Sigmoid colon (tissue), 7 donors: ENCODE measurements around the gene WHAMM. TPM values are rescaled to one million over a fixed set of nuclear protein-coding genes. Genes with fewer than 3 reads are reported as not detected.
"Not testable (repeated sequence)": the region's sequence is repeated elsewhere in the genome, so short reads cannot be mapped to it uniquely, and the experiment has no call there.

Experiments
- DNase-seq: peaks from one replicate; pipeline ENCODE4 v3.0.0-alpha.2; 2019
- H3K27ac ChIP-seq, 4 donors: fragments of 200-600 bp; sonication (generic); one replicate each; pipeline ENCODE4 v1.5.1; 2016 to 2019; ENCODE audit warnings: mild to moderate bottlenecking in 1 of 4
- H3K27me3 ChIP-seq, 3 donors: fragments of 200-600 bp; sonication (generic); one replicate each; pipeline ENCODE4 v1.5.1; 2019; ENCODE audit warnings: mild to moderate bottlenecking in 1 of 3
- H3K36me3 ChIP-seq, 4 donors: fragments of 200-600 bp; sonication (generic); one replicate each; pipeline ENCODE4 v1.5.1; 2016 to 2019
- H3K4me1 ChIP-seq, 4 donors: fragments of 200-600 bp; sonication (generic); one replicate each; pipeline ENCODE4 v1.5.1; 2017 to 2019
- H3K4me3 ChIP-seq, 4 donors: fragments of 200-600 bp; sonication (generic); one replicate each; pipeline ENCODE4 v1.5.1; 2017 to 2019; ENCODE audit warnings: mild to moderate bottlenecking in 2 of 4, moderate library complexity in 1 of 4
- H3K9me3 ChIP-seq, 4 donors: fragments of 200-600 bp in 3 of 4; sonication (generic) in 3 of 4; one replicate each; pipeline versions ENCODE4 v1.5.1 to v1.6.1; 2013 to 2019
- CTCF ChIP-seq, 4 experiments: fragments of 450-650 bp in 3 of 4; fragments of 200-600 bp in 1 of 4; IDR thresholded peaks; one replicate each; pipeline ENCODE4 v1.5.1; 2016 to 2019; ENCODE audit warnings: antibody characterized with exemption in 4 of 4, mild to moderate bottlenecking in 3 of 4, moderate library complexity in 2 of 4
- EP300 ChIP-seq, 4 donors: sonication (generic); formaldehyde crosslinking; IDR thresholded peaks; one replicate each; pipeline ENCODE4 v1.6.1; 2017; ENCODE audit warnings: antibody characterized with exemption in 4 of 4
- POLR2A ChIP-seq, 2 donors: fragments of 450-650 bp; IDR thresholded peaks; one replicate each; pipeline ENCODE4 v1.6.1; 2016; ENCODE audit warnings: antibody characterized with exemption in 2 of 2, mild to moderate bottlenecking in 2 of 2, moderate library complexity in 2 of 2
- POLR2AphosphoS5 ChIP-seq, 4 donors: sonication (generic); formaldehyde crosslinking; IDR thresholded peaks; one replicate each; pipeline ENCODE4 v1.6.1; 2017; ENCODE audit warnings: antibody characterized with exemption in 4 of 4
- WGBS, 2 donors: extraction: QIAGEN DNeasy Blood & Tissue Kit; methylation state at CpG; one replicate each; pipeline ENCODE4 v1.1.7; 2013; 5-methylcytosine and 5-hydroxymethylcytosine counted together
- intact Hi-C: fragments of 100-400 bp; cut with DNase I; formaldehyde crosslinking; loops from one replicate; pipeline ENCODE4 v1.15.1; 2023
- polyA plus RNA-seq, 3 donors: library from polyadenylated mRNA; stranded (reverse); fragments of 200-250 nt; gene quantifications; one replicate each; pipeline ENCODE4 v1.2.3, GENCODE V29; 2013
- total RNA-seq, 4 donors: library from RNA; depleted of rRNA; stranded (reverse); fragments of >200 nt; gene quantifications; one replicate each; pipeline ENCODE4 v1.1.0, GENCODE V29; 2016
- donor health status: healthy with polysubstance abuse.
- donor health status: Bipolar disorder and iron deficiency.
- donor health status: healthy.

The WHAMM gene, protein sequence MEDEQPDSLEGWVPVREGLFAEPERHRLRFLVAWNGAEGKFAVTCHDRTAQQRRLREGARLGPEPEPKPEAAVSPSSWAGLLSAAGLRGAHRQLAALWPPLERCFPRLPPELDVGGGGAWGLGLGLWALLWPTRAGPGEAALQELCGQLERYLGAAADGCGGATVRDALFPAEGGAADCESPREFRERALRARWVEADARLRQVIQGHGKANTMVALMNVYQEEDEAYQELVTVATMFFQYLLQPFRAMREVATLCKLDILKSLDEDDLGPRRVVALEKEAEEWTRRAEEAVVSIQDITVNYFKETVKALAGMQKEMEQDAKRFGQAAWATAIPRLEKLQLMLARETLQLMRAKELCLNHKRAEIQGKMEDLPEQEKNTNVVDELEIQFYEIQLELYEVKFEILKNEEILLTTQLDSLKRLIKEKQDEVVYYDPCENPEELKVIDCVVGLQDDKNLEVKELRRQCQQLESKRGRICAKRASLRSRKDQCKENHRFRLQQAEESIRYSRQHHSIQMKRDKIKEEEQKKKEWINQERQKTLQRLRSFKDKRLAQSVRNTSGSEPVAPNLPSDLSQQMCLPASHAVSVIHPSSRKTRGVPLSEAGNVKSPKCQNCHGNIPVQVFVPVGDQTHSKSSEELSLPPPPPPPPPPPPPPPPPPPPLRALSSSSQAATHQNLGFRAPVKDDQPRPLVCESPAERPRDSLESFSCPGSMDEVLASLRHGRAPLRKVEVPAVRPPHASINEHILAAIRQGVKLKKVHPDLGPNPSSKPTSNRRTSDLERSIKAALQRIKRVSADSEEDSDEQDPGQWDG
- 10 to 100 TPM in 1 of 4 donors, 1 to 10 TPM in 3; 7.6 to 10.5 (median 9.0) TPM for total RNA-seq
- 1 to 10 TPM; 4.4 to 6.3 (median 4.8) TPM for polyA plus RNA-seq

GRCh38 chr15:82809308-82810060 is at the start of gene WHAMM:
TSS of gene WHAMM (plus strand) at chr15:82809628. CDS start at chr15:82809727, 99 bp downstream.
- 0% methylated on average over 67 of the region's 67 CpGs for WGBS, 2 donors
- Histone ChIP-seq H3K4me1 (peaks cover 0 to 25% (median 19%) of the 10 kb centered on the region in 4 donors), H3K27me3 (no peaks in the 10 kb centered on the region), H3K27ac (peak within 1 kb of the TSS; percentile 96 to 100 (median 98)), H3K9me3 (no peaks in the 10 kb centered on the region), H3K36me3 (peaks cover 5 to 16% (median 9%) of the 10 kb centered on the region in 4 donors), H3K4me3 (peak within 1 kb of the TSS; percentile 71 to 96 (median 82))
- intact Hi-C loops: loop anchor here (2.0 to 5.0 kb wide), 3 partner anchors 59 to 267 kb away; partner anchors contain the start of genes CPEB1 and RPS17
- peak; percentile 100 for DNase-seq
- TF ChIP-seq POLR2AphosphoS5 (IDR thresholded peaks at IDR 0.05): peak; percentile 97 to 99 (median 98)
- peak in 1 of 4 donors; percentile 16 for TF ChIP-seq EP300 (IDR thresholded peaks at IDR 0.05)
- TF ChIP-seq POLR2A (IDR thresholded peaks at IDR 0.05): peak; percentile 91 to 92
- no peak for TF ChIP-seq CTCF (IDR thresholded peaks at IDR 0.05)

GRCh38 chr15:82763361-82764116 is 45.9 kb upstream of the WHAMM start:
- Histone ChIP-seq H3K36me3 (peaks cover 0 to 29% (median 4%) of the 10 kb centered on the region in 4 donors), H3K27ac (no peak overlapping the region), H3K9me3 (no peaks in the 10 kb centered on the region), H3K4me3 (no peak overlapping the region), H3K4me1 (no peaks in the 10 kb centered on the region), H3K27me3 (no peaks in the 10 kb centered on the region)
- DNase-seq: no peak
- intact Hi-C loops: no loop called here
- 89 to 92% methylated on average over 7 of the region's 7 CpGs for WGBS, 2 donors
- no peak for TF ChIP-seq CTCF (IDR thresholded peaks at IDR 0.05)
- no peak for TF ChIP-seq POLR2AphosphoS5 (IDR thresholded peaks at IDR 0.05)
- TF ChIP-seq POLR2A (IDR thresholded peaks at IDR 0.05): no peak
- TF ChIP-seq EP300 (IDR thresholded peaks at IDR 0.05): no peak

DNA sequence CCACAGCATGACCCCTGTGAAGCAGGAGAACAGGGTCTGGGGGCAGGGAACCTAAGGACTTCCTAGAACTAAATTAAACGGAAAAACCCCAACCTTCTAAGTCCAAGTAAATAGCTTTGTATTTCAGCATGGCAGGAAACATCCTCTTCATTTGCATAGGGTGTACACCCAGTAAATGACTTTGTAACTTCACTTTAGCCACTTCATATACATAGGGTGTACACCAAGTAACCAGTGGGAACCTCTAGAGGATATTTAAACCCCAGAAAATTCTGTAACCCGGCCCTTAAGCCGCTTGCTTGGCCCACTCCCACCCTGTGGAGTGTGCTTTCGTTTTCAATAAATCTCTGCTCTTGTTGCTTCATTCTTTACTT is 45.3 kb upstream of the WHAMM start:
- no peaks in the 10 kb centered on the region for H3K4me1 ChIP-seq
- no peak for DNase-seq
- H3K27me3 ChIP-seq: no peaks in the 10 kb centered on the region
- H3K36me3 ChIP-seq: peaks cover 0 to 23% (median 1%) of the 10 kb centered on the region in 4 donors
- 88 to 90% methylated on average over 4 of the region's 4 CpGs for WGBS, 2 donors
- no peak overlapping the region for H3K27ac ChIP-seq
- TF ChIP-seq POLR2A (IDR thresholded peaks at IDR 0.05) (no peak), CTCF (IDR thresholded peaks at IDR 0.05) (no peak), EP300 (IDR thresholded peaks at IDR 0.05) (no peak), POLR2AphosphoS5 (IDR thresholded peaks at IDR 0.05) (no peak)
- intact Hi-C loops: no loop called here
- no peak overlapping the region for H3K4me3 ChIP-seq
- no peaks in the 10 kb centered on the region for H3K9me3 ChIP-seq

- Histone ChIP-seq H3K4me3 (no peak overlapping the region), H3K36me3 (peaks cover 0 to 22% (median 0%) of the 10 kb centered on the region in 4 donors), H3K4me1 (no peaks in the 10 kb centered on the region), H3K27me3 (no peaks in the 10 kb centered on the region), H3K9me3 (no peaks in the 10 kb centered on the region), H3K27ac (no peak overlapping the region)
- intact Hi-C loops: no loop called here
- no peak for DNase-seq
- TF ChIP-seq POLR2A (IDR thresholded peaks at IDR 0.05) (no peak), POLR2AphosphoS5 (IDR thresholded peaks at IDR 0.05) (no peak), EP300 (IDR thresholded peaks at IDR 0.05) (no peak), CTCF (IDR thresholded peaks at IDR 0.05) (no peak)
- 90 to 91% methylated on average over 9 of the region's 9 CpGs for WGBS, 2 donors
Measured at GRCh38 chr15:82764740-82765139, 44.7 kb upstream of the WHAMM start.

- H3K27me3 ChIP-seq, intact Hi-C loops, H3K27ac ChIP-seq, H3K4me1 ChIP-seq, DNase-seq, H3K4me3 ChIP-seq, H3K9me3 ChIP-seq: not testable (repeated sequence)
- peaks cover 0 to 16% (median 0%) of the 10 kb centered on the region in 4 donors for H3K36me3 ChIP-seq
- WGBS, 2 donors: 92 to 94% methylated on average over 7 of the region's 7 CpGs
Measured at GRCh38 chr15:82766201-82766600, 43.2 kb upstream of the WHAMM start.
